NCI-H460 (cell line): ENCODE data around the gene MAP3K2. TPM values are rescaled to one million over a fixed set of nuclear protein-coding genes. Genes with fewer than 3 reads are reported as not detected.
"Not testable (repeated sequence)": the region's sequence is repeated elsewhere in the genome, so short reads cannot be mapped to it uniquely, and the experiment has no call there.

Experiments used
- DNase-seq: peaks from one replicate; pipeline ENCODE4 v3.0.0-alpha.2; 2016; ENCODE audit warnings: low read depth; ENCODE audit errors: extremely low read depth
- total RNA-seq: library from RNA; depleted of rRNA; stranded (reverse); fragments of >200 nt; shearing (Covaris generic); gene quantifications from 2 replicates; pipeline ENCODE4 v1.2.3, GENCODE V29; 2014

MAP3K2 gene
- total RNA-seq, 1 experiment from 2014 or later = 39.9 TPM

- not testable (repeated sequence) for DNase-seq
Measured at GRCh38 chr2:127353873-127354676, 33.7 kb downstream of the MAP3K2 start.

- DNase-seq = not testable (repeated sequence)
Measured at GRCh38 chr2:127353223-127353622, 34.6 kb downstream of the MAP3K2 start.

GRCh38 chr2:127351603-127352002, 36.2 kb downstream of the MAP3K2 start:
- no peak for DNase-seq

- no peak for DNase-seq
Measured at GRCh38 chr2:127348426-127349000, 39.3 kb downstream of the MAP3K2 start.

- DNase-seq = no peak
Measured at GRCh38 chr2:127347734-127348392, 39.9 kb downstream of the MAP3K2 start.

GRCh38 chr2:127347015-127347414, 40.8 kb downstream of the MAP3K2 start:
- no peak for DNase-seq

GRCh38 chr2:127343277-127343676, 44.5 kb downstream of the MAP3K2 start:
- no peak for DNase-seq

- DNase-seq = no peak
Measured at GRCh38 chr2:127342101-127342500, 45.7 kb downstream of the MAP3K2 start.

- DNase-seq = no peak
Measured at GRCh38 chr2:127332335-127332734, 55.4 kb downstream of the MAP3K2 start.

GRCh38 chr2:127330753-127331152, 57.0 kb downstream of the MAP3K2 start:
- DNase-seq = no peak

GRCh38 chr2:127326289-127326945, 61.4 kb downstream of the MAP3K2 start:
- no peak for DNase-seq

- peak; percentile 36 for DNase-seq
Measured at GRCh38 chr2:127324635-127325034, 63.1 kb downstream of the MAP3K2 start.

GRCh38 chr2:127321303-127321702, 66.5 kb downstream of the MAP3K2 start:
- DNase-seq = no peak

GRCh38 chr2:127320586-127321275, 67.0 kb downstream of the MAP3K2 start:
- no peak for DNase-seq

- no peak for DNase-seq
Measured at GRCh38 chr2:127320067-127320466, 67.7 kb downstream of the MAP3K2 start.

- no peak for DNase-seq
Measured at GRCh38 chr2:127314193-127314988, 73.4 kb downstream of the MAP3K2 start.

- DNase-seq = no peak
Measured at GRCh38 chr2:127313406-127313805, 74.4 kb downstream of the MAP3K2 start.

GRCh38 chr2:127310980-127311379, 76.8 kb downstream of the MAP3K2 start:
- no peak for DNase-seq

GRCh38 chr2:127309468-127309867, 78.3 kb downstream of the MAP3K2 start:
- DNase-seq = no peak
